ENCODE results near the gene AP5Z1.

The AP5Z1 gene

GRCh38 chr7:4745265-4745919 lies 30.0 kb upstream of the AP5Z1 start:
- Histone ChIP-seq H4K20me1 (peaks cover 98% of the 10 kb centered on the region), H3K36me3 (peaks cover 67% of the 10 kb centered on the region), H3K27me3 (no peaks in the 10 kb centered on the region), H3K9ac (peak overlapping the region; percentile 75), H3K9me3 (no peaks in the 10 kb centered on the region), H3K4me1 (peaks cover 81% of the 10 kb centered on the region), H3K27ac (peak overlapping the region; percentile 77), H3K4me2 (peak overlapping the region; percentile 89), H3K4me3 (peak overlapping the region; percentile 57)
- no peak for TF ChIP-seq Cebpa-rat (IDR thresholded peaks at IDR 0.05)

GRCh38 chr7:4745971-4746919 lies 29.2 kb upstream of the AP5Z1 start:
- Histone ChIP-seq H3K4me1 (peaks cover 85% of the 10 kb centered on the region), H3K4me3 (peak overlapping the region; percentile 57), H3K27me3 (no peaks in the 10 kb centered on the region), H3K4me2 (peak overlapping the region; percentile 89), H3K9ac (peak overlapping the region; percentile 75), H3K9me3 (no peaks in the 10 kb centered on the region), H3K27ac (peak overlapping the region; percentile 77), H3K36me3 (peaks cover 67% of the 10 kb centered on the region), H4K20me1 (peaks cover 98% of the 10 kb centered on the region)
- TF ChIP-seq Cebpa-rat (IDR thresholded peaks at IDR 0.05), result no peak

- peak overlapping the region; percentile 89 for H3K4me2 ChIP-seq
Measured at GRCh38 chr7:4747013-4747412, 28.4 kb upstream of the AP5Z1 start.

GRCh38 chr7:4747746-4748145 lies 27.7 kb upstream of the AP5Z1 start:
- peak overlapping the region; percentile 68 for H3K27ac ChIP-seq
- no peaks in the 10 kb centered on the region for H3K27me3 ChIP-seq

More at GRCh38 chr7:4747013-4747412, 28.4 kb upstream of the AP5Z1 start:
- Histone ChIP-seq H4K20me1 (peaks cover 98% of the 10 kb centered on the region), H3K27ac (peak overlapping the region; percentile 77), H3K4me1 (peaks cover 93% of the 10 kb centered on the region), H3K9ac (no peak overlapping the region), H3K36me3 (peaks cover 67% of the 10 kb centered on the region), H3K9me3 (no peaks in the 10 kb centered on the region), H3K4me3 (no peak overlapping the region), H3K27me3 (no peaks in the 10 kb centered on the region)
- TF ChIP-seq Cebpa-rat (IDR thresholded peaks at IDR 0.05), result no peak

GRCh38 chr7:4748231-4748681 lies 27.2 kb upstream of the AP5Z1 start:
- peaks cover 98% of the 10 kb centered on the region for H4K20me1 ChIP-seq
- peak overlapping the region; percentile 68 for H3K27ac ChIP-seq
- peak overlapping the region; percentile 20 for H3K9ac ChIP-seq
- H3K9me3 ChIP-seq, result no peaks in the 10 kb centered on the region
- H3K4me2 ChIP-seq, result peak overlapping the region; percentile 89
- peaks cover 95% of the 10 kb centered on the region for H3K4me1 ChIP-seq
- no peak for TF ChIP-seq Cebpa-rat (IDR thresholded peaks at IDR 0.05)
- no peaks in the 10 kb centered on the region for H3K27me3 ChIP-seq
- H3K36me3 ChIP-seq, result peaks cover 67% of the 10 kb centered on the region
- H3K4me3 ChIP-seq, result peak overlapping the region; percentile 34; the same call in 1 of the 2 replicates

More at GRCh38 chr7:4747746-4748145, 27.7 kb upstream of the AP5Z1 start:
- Histone ChIP-seq H3K4me1 (peaks cover 95% of the 10 kb centered on the region), H3K4me2 (peak overlapping the region; percentile 89), H4K20me1 (peaks cover 98% of the 10 kb centered on the region), H3K9me3 (no peaks in the 10 kb centered on the region), H3K9ac (peak overlapping the region; percentile 20), H3K4me3 (peak overlapping the region; percentile 34; the same call in 1 of the 2 replicates), H3K36me3 (peaks cover 67% of the 10 kb centered on the region)
- TF ChIP-seq Cebpa-rat (IDR thresholded peaks at IDR 0.05), result no peak

GRCh38 chr7:4749363-4749762 lies 26.1 kb upstream of the AP5Z1 start:
- Histone ChIP-seq H3K36me3 (peaks cover 73% of the 10 kb centered on the region), H3K27me3 (no peaks in the 10 kb centered on the region), H4K20me1 (peaks cover 98% of the 10 kb centered on the region), H3K27ac (peak overlapping the region; percentile 68), H3K4me1 (peaks cover 88% of the 10 kb centered on the region), H3K9ac (peak overlapping the region; percentile 20; the same call in 1 of the 2 replicates), H3K4me2 (peak overlapping the region; percentile 89), H3K9me3 (no peaks in the 10 kb centered on the region), H3K4me3 (no peak overlapping the region)
- no peak for TF ChIP-seq Cebpa-rat (IDR thresholded peaks at IDR 0.05)

- no peak for TF ChIP-seq Cebpa-rat (IDR thresholded peaks at IDR 0.05)
- H3K4me1 ChIP-seq, result peaks cover 84% of the 10 kb centered on the region
- peak overlapping the region; percentile 68 for H3K27ac ChIP-seq
- H3K9me3 ChIP-seq, result no peaks in the 10 kb centered on the region
- H4K20me1 ChIP-seq, result peaks cover 98% of the 10 kb centered on the region
- peak overlapping the region; percentile 20; the same call in 1 of the 2 replicates for H3K9ac ChIP-seq
- H3K27me3 ChIP-seq, result no peaks in the 10 kb centered on the region
- H3K36me3 ChIP-seq, result peaks cover 78% of the 10 kb centered on the region
- peak overlapping the region; percentile 89 for H3K4me2 ChIP-seq
- no peak overlapping the region for H3K4me3 ChIP-seq
Measured at GRCh38 chr7:4749798-4750197, 25.6 kb upstream of the AP5Z1 start.

GRCh38 chr7:4751398-4751947 lies 23.9 kb upstream of the AP5Z1 start:
- Histone ChIP-seq H3K9me3 (no peaks in the 10 kb centered on the region), H3K36me3 (peaks cover 92% of the 10 kb centered on the region), H3K4me1 (peaks cover 67% of the 10 kb centered on the region), H3K4me3 (peak overlapping the region; percentile 11; the same call in 1 of the 2 replicates), H3K9ac (peak overlapping the region; percentile 61; the same call in 1 of the 2 replicates), H4K20me1 (peaks cover 89% of the 10 kb centered on the region), H3K27me3 (no peaks in the 10 kb centered on the region), H3K27ac (peak overlapping the region; percentile 46; the same call in 1 of the 2 replicates), H3K4me2 (peak overlapping the region; percentile 56)
- TF ChIP-seq Cebpa-rat (IDR thresholded peaks at IDR 0.05), result no peak

GRCh38 chr7:4753598-4754432 lies 21.6 kb upstream of the AP5Z1 start:
- Histone ChIP-seq H3K4me2 (no peak overlapping the region), H3K27ac (no peak overlapping the region), H3K4me3 (no peak overlapping the region), H3K4me1 (peaks cover 44% of the 10 kb centered on the region), H4K20me1 (peaks cover 66% of the 10 kb centered on the region), H3K27me3 (no peaks in the 10 kb centered on the region), H3K36me3 (peaks cover 100% of the 10 kb centered on the region), H3K9me3 (no peaks in the 10 kb centered on the region), H3K9ac (no peak overlapping the region)
- TF ChIP-seq Cebpa-rat (IDR thresholded peaks at IDR 0.05), result no peak
